Measurements from ENCODE around the gene ITFG1.
A peak's percentile ranks its signal among the peaks of the same experiment; 100 is the strongest.

The ITFG1 gene

GRCh38 chr16:47460711-47461597, at the start of gene ITFG1, which contains the start of gene PHKB:
Gene ITFG1, minus strand, starts transcription at chr16:47461063. Its CDS starts 18 bp downstream, at chr16:47461045.
Gene PHKB, plus strand, starts transcription at chr16:47461331. Its CDS starts 20 bp downstream, at chr16:47461351.
- DNase-seq (ENCODE audit: low spot score), result peak; percentile 94

GRCh38 chr16:47507701-47508100, 46.8 kb upstream of the ITFG1 start:
- no peak for DNase-seq (ENCODE audit: low spot score)

GRCh38 chr16:47506800-47507199, 45.9 kb upstream of the ITFG1 start:
- no peak for DNase-seq (ENCODE audit: low spot score)

GRCh38 chr16:47504599-47504998, 43.7 kb upstream of the ITFG1 start:
- no peak for DNase-seq (ENCODE audit: low spot score)

GRCh38 chr16:47503936-47504335, 43.1 kb upstream of the ITFG1 start:
- DNase-seq (ENCODE audit: low spot score), result no peak

GRCh38 chr16:47499700-47500264, 38.9 kb upstream of the ITFG1 start:
- DNase-seq (ENCODE audit: low spot score), result no peak

- DNase-seq (ENCODE audit: low spot score), result no peak
These were observed 38.3 kb upstream of the ITFG1 start for GRCh38 chr16:47499080-47499699.

GRCh38 chr16:47493381-47494337, 32.8 kb upstream of the ITFG1 start:
- DNase-seq (ENCODE audit: low spot score), result no peak

GRCh38 chr16:47492428-47493377, 31.8 kb upstream of the ITFG1 start:
- DNase-seq (ENCODE audit: low spot score), result no peak

- no peak for DNase-seq (ENCODE audit: low spot score)
These were observed 31.2 kb upstream of the ITFG1 start for GRCh38 chr16:47492036-47492427.

GRCh38 chr16:47490471-47490870, 29.6 kb upstream of the ITFG1 start:
- no peak for DNase-seq (ENCODE audit: low spot score)

- DNase-seq (ENCODE audit: low spot score), result no peak
These were observed 27.2 kb upstream of the ITFG1 start for GRCh38 chr16:47488051-47488450.

GRCh38 chr16:47486856-47487255, 26.0 kb upstream of the ITFG1 start:
- DNase-seq (ENCODE audit: low spot score), result no peak

- DNase-seq (ENCODE audit: low spot score), result no peak
These were observed 22.8 kb upstream of the ITFG1 start for GRCh38 chr16:47483616-47484015.

- no peak for DNase-seq (ENCODE audit: low spot score)
These were observed 21.0 kb upstream of the ITFG1 start for GRCh38 chr16:47481698-47482374.

- no peak for DNase-seq (ENCODE audit: low spot score)
These were observed 19.5 kb upstream of the ITFG1 start for GRCh38 chr16:47480410-47480809.

GRCh38 chr16:47477679-47478078, 16.8 kb upstream of the ITFG1 start:
- DNase-seq (ENCODE audit: low spot score), result no peak

GRCh38 chr16:47476654-47477345, 15.9 kb upstream of the ITFG1 start:
- DNase-seq (ENCODE audit: low spot score), result no peak

- no peak for DNase-seq (ENCODE audit: low spot score)
These were observed 14.9 kb upstream of the ITFG1 start for GRCh38 chr16:47475786-47476185.

Data from CD4-positive, alpha-beta T cell treated with Interleukin-2 at 100 ng/mL for 4 hours (primary cell).